ACHN (cell line): Measurements from ENCODE around the gene MAP3K10.
A peak's percentile ranks its signal among the peaks of the same experiment; 100 is the strongest.
"Not testable (repeated sequence)": the region's sequence is repeated elsewhere in the genome, so short reads cannot be mapped to it uniquely, and the experiment has no call there.

Experiments used
- DNase-seq: peaks from one replicate; pipeline ENCODE4 v3.0.0-alpha.2; 2015
- in situ Hi-C: cut with HindIII; loops from 2 replicates; pipeline ENCODE4 v1.10.0; 2017; ENCODE audit warnings: low sequenced_read_pairs, low pct_ligation_motif_present, low pct_unique_long_range_greater_than_20kb

MAP3K10 gene

DNA sequence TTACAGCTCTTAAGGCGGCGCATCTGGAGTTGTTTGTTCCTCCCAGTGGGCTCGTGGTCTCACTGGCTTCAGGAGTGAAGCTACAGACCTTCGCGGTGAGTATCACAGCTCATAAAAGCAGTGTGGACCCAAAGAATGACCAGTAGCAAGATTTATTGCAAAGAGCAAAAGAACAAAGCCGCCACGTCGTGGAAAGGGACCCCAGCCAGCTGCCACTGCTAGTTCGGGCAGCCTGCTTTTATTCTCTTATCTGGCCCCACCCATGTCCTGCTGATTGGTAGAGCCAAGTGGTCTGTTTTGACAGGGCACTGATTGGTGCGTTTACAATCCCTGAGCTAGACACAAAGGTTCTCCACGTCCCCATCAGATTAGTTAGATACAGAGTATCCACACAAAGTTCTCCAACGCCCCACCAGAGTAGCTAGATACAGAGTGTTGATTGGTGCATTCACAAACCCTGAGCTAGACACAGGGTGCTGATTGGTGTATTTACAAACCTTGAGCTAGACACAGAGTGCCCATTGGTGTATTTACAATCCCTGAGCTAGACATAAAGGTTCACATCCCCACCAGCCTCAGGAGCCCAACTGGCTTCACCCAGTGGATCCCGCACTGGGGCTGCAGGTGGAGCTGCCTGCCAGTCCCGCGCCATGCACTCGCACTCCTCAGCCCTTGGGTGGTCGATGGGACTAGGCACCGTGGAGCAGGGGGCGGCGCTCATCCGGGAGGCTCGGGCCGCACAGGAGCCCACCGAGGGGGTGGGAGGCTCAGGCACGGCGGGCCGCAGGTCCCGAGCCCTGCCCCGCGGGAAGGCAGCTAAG lies 21.5 kb upstream of the MAP3K10 start:
- DNase-seq: not testable (repeated sequence)

GRCh38 chr19:40170303-40170989 lies 20.8 kb upstream of the MAP3K10 start:
- in situ Hi-C loops, DNase-seq: not testable (repeated sequence)

More for the DNA sequence above, 21.5 kb upstream of the MAP3K10 start:
- in situ Hi-C loops: not testable (repeated sequence)

GRCh38 chr19:40171293-40171692 lies 19.9 kb upstream of the MAP3K10 start:
- in situ Hi-C loops, DNase-seq: not testable (repeated sequence)

- in situ Hi-C loops: no loop called here
Observed at GRCh38 chr19:40174092-40174491, 17.1 kb upstream of the MAP3K10 start.

DNA sequence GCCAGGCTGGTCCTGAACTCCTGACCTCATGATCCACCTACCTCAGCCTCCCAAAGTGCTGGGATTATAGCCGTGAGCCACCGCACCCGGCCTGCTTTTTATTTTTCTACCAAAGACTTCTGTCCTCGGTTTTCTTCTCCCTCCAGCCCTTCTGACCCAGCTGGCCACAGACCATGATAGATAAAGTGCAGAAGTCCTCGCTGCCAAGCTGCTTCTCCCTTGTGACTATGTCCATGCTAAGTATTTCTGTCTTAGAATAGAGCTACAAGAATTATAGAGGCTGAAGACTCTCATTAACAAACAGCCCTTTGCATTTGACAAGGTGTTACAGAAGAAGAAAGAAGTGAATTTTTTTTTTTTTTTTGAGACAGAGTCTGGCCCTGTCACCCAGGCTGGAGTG lies 15.4 kb upstream of the MAP3K10 start:
- in situ Hi-C loops: no loop called here
- no peak for DNase-seq

More at GRCh38 chr19:40174092-40174491, 17.1 kb upstream of the MAP3K10 start:
- no peak for DNase-seq

GRCh38 chr19:40177286-40178070 lies 13.7 kb upstream of the MAP3K10 start:
- DNase-seq: no peak
- in situ Hi-C loops: no loop called here

GRCh38 chr19:40178756-40179155 lies 12.5 kb upstream of the MAP3K10 start:
- no peak for DNase-seq
- in situ Hi-C loops: no loop called here

DNA sequence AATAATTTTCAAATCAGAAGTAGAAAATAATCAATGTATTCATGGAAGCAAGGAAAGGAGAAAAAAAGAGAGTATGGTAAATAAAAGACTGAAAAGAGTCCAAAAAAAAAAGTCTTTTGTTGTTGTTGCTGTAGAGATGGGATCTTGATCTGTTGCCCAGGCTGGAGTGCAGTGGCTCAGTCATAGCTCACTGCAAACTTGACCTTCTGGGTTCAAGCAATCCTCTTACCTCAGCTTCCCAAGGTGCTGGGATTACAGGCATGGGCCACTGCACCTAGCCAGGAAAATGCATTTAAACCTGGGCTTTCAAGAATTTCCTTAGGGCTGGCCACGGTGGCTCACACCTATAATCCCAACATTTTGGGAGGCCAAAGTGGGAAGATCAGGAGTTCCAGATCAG lies 7.0 kb upstream of the MAP3K10 start:
- in situ Hi-C loops: no loop called here

GRCh38 chr19:40191836-40192646 lies 815 bp downstream of the MAP3K10 start:
- in situ Hi-C loops: no loop called here
- DNase-seq: peak; percentile 45

More for the DNA sequence above, 7.0 kb upstream of the MAP3K10 start:
- no peak for DNase-seq

DNA sequence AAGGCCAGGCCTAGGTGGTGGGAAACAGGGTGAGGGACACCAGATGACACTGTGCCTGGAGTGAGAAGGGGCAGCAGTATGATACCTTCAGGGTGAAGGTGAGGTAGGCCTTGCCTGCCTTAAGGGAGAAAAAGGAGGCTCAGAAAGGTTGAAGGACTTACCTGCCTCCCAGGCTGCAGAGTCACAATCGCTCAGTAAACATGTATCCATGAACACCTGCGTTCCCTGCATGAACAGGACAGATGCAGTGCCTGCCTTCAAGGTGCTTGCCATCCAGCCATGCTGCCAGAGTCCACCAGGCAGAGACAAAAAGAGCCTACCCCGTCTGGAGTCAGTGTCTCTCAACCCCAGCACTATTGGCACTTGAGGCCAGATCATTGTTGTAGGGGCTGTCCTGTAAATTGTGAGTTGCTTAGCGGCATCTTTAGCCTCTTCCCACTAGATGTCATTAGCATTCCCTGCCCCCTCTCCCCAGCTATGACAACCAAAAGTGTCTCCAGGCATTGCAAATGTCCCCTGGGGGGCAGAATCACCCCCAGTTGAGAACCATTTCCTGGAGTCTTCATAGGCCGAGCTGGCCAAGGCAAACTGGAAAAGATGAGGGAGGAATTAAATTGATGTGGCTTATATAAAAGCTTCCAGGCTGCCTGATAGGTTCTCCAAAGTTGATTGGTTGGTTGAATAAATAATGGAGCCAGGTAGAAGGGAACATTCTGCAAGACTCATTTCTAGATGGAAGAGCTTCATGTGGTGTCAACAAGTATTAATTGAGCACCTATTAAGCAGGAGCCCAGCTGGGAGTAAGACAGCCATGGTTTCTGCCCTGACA lies 1.7 kb downstream of the MAP3K10 start:
- no peak for DNase-seq

DNA sequence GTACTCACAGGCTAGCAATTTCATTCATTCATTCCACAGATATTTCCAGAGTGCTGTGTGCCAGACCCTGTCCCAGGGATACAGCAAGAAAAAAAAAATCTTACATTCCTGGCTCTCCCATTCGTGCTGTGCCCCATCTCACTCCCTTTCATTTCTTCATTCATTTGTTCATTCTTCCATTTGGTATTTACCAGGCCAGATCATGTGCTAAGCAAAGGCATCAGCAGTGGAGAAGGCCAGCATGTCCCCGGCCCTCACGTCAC lies 2.3 kb downstream of the MAP3K10 start:
- no peak for DNase-seq
- in situ Hi-C loops: no loop called here

More for the DNA sequence above, 1.7 kb downstream of the MAP3K10 start:
- in situ Hi-C loops: no loop called here

DNA sequence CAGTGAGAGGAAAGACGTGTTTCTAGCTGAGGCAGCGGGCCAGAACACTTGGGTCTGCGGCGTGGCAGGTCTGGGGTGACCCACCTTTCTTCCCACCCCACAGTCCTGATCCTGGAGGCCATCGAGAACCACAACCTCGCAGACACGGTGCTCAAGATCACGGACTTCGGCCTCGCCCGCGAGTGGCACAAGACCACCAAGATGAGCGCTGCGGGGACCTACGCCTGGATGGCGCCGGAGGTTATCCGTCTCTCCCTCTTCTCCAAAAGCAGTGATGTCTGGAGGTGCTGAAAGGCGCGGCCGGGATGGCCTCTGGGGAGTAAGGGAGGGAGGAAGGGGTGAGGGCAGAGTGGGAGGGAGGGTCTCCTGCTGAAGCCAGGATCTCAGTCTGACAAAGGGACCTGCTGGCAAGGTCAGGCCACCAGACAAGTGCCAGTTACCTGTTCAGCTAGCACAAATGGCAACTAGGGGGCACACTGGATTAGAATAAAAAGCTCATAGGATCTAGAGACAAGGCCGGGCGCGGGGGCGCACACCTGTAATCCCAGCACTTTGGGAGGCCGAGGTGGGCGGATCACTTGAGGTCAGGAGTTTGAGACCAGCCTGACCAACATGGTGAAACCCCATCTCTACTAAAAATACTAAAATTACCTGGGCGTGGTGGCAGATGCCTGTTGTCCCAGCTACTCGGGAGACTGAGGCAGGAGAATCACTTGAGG lies 7.2 kb downstream of the MAP3K10 start:
- in situ Hi-C loops: no loop called here
- DNase-seq: no peak

DNA sequence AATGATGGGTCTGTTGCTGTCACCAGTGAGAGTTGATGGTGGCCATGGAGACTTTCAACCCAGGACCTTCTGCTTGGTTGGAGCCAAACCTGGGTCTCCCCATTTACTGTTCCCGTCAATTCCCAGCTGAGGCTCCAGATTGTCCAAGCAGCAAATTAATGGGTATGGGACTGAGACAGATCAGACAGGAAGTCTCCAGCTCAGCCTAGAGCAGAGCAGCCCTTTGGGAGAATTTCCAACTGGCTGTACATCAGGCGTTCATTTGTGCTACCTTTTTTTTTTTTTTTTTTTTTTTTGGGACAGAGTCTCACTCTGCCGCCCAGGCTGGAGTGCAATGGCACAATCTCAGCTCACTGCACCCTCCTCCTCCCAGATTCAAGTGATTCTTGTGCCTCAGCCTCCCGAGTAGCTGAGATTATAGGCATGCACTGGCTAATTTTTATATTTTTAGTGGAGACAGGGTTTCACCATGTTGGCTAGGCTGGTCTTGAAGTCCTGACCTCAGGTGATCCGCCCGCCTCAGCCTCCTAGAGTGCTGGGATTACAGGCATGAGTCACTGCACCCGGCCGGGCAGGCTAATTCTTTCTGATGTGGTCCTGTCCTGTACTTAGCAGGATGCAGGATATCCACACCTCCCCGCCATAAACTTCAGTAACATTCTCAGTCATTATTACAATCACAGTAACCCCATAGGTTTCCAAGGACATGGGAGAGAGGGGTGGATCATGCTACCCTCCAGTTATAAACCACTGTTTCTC lies 9.3 kb downstream of the MAP3K10 start:
- DNase-seq: no peak
- in situ Hi-C loops: no loop called here

- DNase-seq: no peak
- in situ Hi-C loops: no loop called here
Observed at GRCh38 chr19:40204381-40204780, 13.2 kb downstream of the MAP3K10 start.

GRCh38 chr19:40205760-40206159 lies 14.5 kb downstream of the MAP3K10 start:
- DNase-seq: no peak
- in situ Hi-C loops: no loop called here

DNA sequence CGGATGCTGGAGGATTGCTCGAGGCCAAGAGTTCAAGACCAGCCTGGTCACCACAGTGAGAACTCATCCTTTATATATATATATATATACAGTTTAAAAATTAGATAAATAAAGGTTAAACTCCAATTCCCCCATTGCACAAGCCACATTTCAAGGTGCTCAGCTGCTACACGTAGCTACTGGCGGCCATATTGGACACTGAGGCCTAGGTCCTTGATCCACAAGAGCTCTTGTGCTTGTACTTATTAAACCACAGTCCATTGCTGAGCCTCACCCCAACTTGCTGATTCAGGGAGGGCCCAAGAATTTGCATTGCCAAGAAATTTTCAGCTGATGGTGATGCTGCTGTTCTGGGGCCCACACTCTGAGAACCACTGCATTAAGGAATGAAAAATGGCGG lies 17.4 kb downstream of the MAP3K10 start:
- in situ Hi-C loops: no loop called here
- no peak for DNase-seq

DNA sequence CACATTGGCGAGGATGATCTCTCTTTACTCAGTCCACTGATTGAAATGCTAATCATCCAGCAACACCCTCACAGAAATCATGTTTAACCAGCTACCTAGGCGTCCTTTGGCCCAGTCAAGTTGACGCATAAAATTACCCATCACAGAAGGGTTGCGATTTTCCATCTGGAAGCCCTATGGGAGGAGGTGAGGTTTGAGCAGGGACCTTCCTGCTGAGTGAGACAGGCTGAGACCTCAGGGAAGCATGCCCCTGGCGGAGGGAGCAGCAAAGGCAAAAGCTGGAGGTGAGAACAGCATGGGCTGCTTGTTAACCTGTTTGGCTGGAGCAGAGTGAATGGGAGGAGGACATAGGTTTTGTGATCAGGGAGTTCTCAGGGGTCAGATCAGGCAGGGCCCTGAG lies 19.7 kb downstream of the MAP3K10 start:
- in situ Hi-C loops: no loop called here

More for the DNA sequence above, 19.7 kb downstream of the MAP3K10 start:
- DNase-seq: no peak
